K562 (cell line): ENCODE data around the gene HOATZ. TPM values are rescaled to one million over a fixed set of nuclear protein-coding genes. Genes with fewer than 3 reads are reported as not detected.

Source experiments
- ATAC-seq: fragments of 200-7000 bp; cut with Tn5 transposase; 3 replicates; pipeline ENCODE4 v1.9.1; 2020; ENCODE audit warnings: moderate library complexity
- BruUV-seq: library from RNA; stranded (reverse); fragments of 400-500 nt; replicated peaks from 2 replicates; lab custom pipeline; 2021; lab: Mats Ljungman, UMichigan
- CTCF ChIA-PET: fragments of 300-600 bp; formaldehyde crosslinking; extraction: SDS; loops from one replicate; lab custom pipeline; 2021; ENCODE audit warnings: low intra/inter-chr PET ratio; lab: Yijun Ruan, JAX
- POLR2A ChIA-PET: fragments of 300-600, 350-650 bp; sonication (Branson Sonifier 250); formaldehyde crosslinking; extraction: SDS; loops from one replicate; lab custom pipeline; 2021; ENCODE audit warnings: antibody characterized with exemption, inconsistent platforms; lab: Yijun Ruan, JAX
- DNase-seq, 4 experiments: peaks; one replicate each; pipeline versions ENCODE4 v3.0.0 to v3.0.0-alpha.2; 2011 to 2018; ENCODE audit warnings: low spot score in 3 of 4, mixed read lengths in 3 of 4; ENCODE audit errors: extremely low read depth in 1 of 4
- FAIRE-seq: peaks from 2 replicates; lab custom pipeline; 2011; peaks lifted over from hg19 to GRCh38; lab: Jason Lieb, UNC
- H2AFZ ChIP-seq: 2 replicates; pipeline ENCODE4 v1.6.0; 2011; ENCODE audit warnings: low read depth, low read length, control low read depth, inconsistent platforms
- H3K27ac ChIP-seq: fragments of 200-600 bp; 3 replicates; pipeline ENCODE4 v1.8.0; 2011; ENCODE audit warnings: low read depth, mild to moderate bottlenecking, control low read depth, inconsistent platforms, low read length, moderate library complexity, mixed read lengths; ENCODE audit errors: extremely low read depth
- H3K27me3 ChIP-seq, 2 experiments: fragments of 300-600 bp in 1 of 2; 2 replicates in 1 of 2; 3 replicates in 1 of 2; pipeline versions ENCODE4 v1.6.0 to v1.8.0; 2011; ENCODE audit warnings: inconsistent platforms in 2 of 2, low read length in 2 of 2, mild to moderate bottlenecking in 1 of 2, mixed read lengths in 1 of 2, moderate library complexity in 1 of 2; ENCODE audit not compliant: control insufficient read depth in 2 of 2, insufficient read depth in 2 of 2
- H3K36me3 ChIP-seq: fragments of 300-600 bp; 3 replicates; pipeline ENCODE4 v1.8.0; 2011; ENCODE audit warnings: mild to moderate bottlenecking, low read length, inconsistent platforms; ENCODE audit not compliant: control insufficient read depth, insufficient read depth
- H3K4me1 ChIP-seq, 2 experiments: fragments of 200-600 bp in 1 of 2; replicated peaks in 1 of 2; 2 replicates in 1 of 2; 3 replicates in 1 of 2; pipeline versions ENCODE4 v1.5.1 to v1.8.0; 2011; ENCODE audit warnings: inconsistent platforms in 2 of 2, low read length in 2 of 2, mild to moderate bottlenecking in 1 of 2, mixed read lengths in 1 of 2, moderate library complexity in 1 of 2; ENCODE audit not compliant: control insufficient read depth in 2 of 2, insufficient read depth in 2 of 2
- H3K4me2 ChIP-seq: 2 replicates; pipeline ENCODE4 v1.6.1; 2011; ENCODE audit warnings: low read length, control low read depth, inconsistent platforms, mixed read lengths; ENCODE audit not compliant: insufficient read depth
- H3K4me3 ChIP-seq: fragments of 200-600 bp; sonication (generic), shearing (Covaris generic); 2 replicates; pipeline ENCODE4 v1.5.1; 2016; ENCODE audit warnings: control low read depth, inconsistent platforms
- H3K79me2 ChIP-seq: fragments of 200-600 bp; 3 replicates; pipeline ENCODE4 v1.8.0; 2011; ENCODE audit warnings: low read length, inconsistent platforms; ENCODE audit not compliant: control insufficient read depth, insufficient read depth
- H3K9ac ChIP-seq, 2 experiments: 2 replicates each; pipeline versions ENCODE4 v1.6.0 to v1.6.1; 2011; ENCODE audit warnings: low read depth in 2 of 2, low read length in 2 of 2, control low read depth in 1 of 2, inconsistent platforms in 1 of 2, mild to moderate bottlenecking in 1 of 2, mixed read lengths in 1 of 2; ENCODE audit not compliant: insufficient read depth in 1 of 2
- H3K9me1 ChIP-seq: one replicate; pipeline ENCODE4 v1.6.0; 2011; ENCODE audit warnings: inconsistent platforms, mild to moderate bottlenecking, low read length, moderate library complexity; ENCODE audit not compliant: control insufficient read depth, insufficient read depth
- H3K9me3 ChIP-seq: replicated peaks from 2 replicates; pipeline ENCODE4 v1.5.1; 2011; ENCODE audit warnings: low read depth, low read length, inconsistent platforms; ENCODE audit not compliant: control insufficient read depth, insufficient read depth
- H4K20me1 ChIP-seq: replicated peaks from 2 replicates; pipeline ENCODE4 v1.6.1; 2011; ENCODE audit warnings: low read length, inconsistent platforms, mixed read lengths; ENCODE audit not compliant: control insufficient read depth, insufficient read depth
- ARNT ChIP-seq, 2 experiments: fragments of 450-650 bp; IDR thresholded peaks; 2 replicates each; pipeline ENCODE4 v1.6.1; 2016; ENCODE audit warnings: mild to moderate bottlenecking in 1 of 2
- PHB2 ChIP-seq: fragments of 450-650 bp; IDR thresholded peaks from 2 replicates; pipeline ENCODE4 v1.6.1; 2017; ENCODE audit warnings: low read depth
- ZFX ChIP-seq: sonication (generic); formaldehyde crosslinking; IDR thresholded peaks from 2 replicates; pipeline ENCODE4 v1.8.0; 2022; ENCODE audit warnings: mild to moderate bottlenecking, missing genetic modification reagents, moderate library complexity
- ZNF165 ChIP-seq: fragments of 250-450 bp; sonication (Bioruptor Pico); IDR thresholded peaks from 2 replicates; pipeline ENCODE4 v1.4.0; 2020; ENCODE audit warnings: borderline replicate concordance
- ZNF551 ChIP-seq: fragments of 250-450 bp; sonication (Bioruptor Pico); IDR thresholded peaks from 2 replicates; pipeline ENCODE4 v1.5.0; 2021; ENCODE audit warnings: mild to moderate bottlenecking, moderate library complexity
- WGBS: fragments of 100-300 bp; shearing (Covaris generic); methylation state at CpG from one replicate; pipeline ENCODE4 v1.1.6; 2016; ENCODE audit warnings: low coverage, mixed read lengths; ENCODE audit not compliant: insufficient coverage; ENCODE audit errors: missing lambda C conversion rate; 5-methylcytosine and 5-hydroxymethylcytosine counted together
- in situ Hi-C: fragments of 300-500 bp; cut with MboI; formaldehyde crosslinking; loops from 4 replicates; pipeline ENCODE4 v1.15.0; 2018; ENCODE audit warnings: inconsistent platforms, mixed read lengths
- intact Hi-C: fragments of 100-400 bp; cut with micrococcal nuclease; formaldehyde crosslinking; loops from 2 replicates; pipeline ENCODE4 v1.14.2; 2022
- polyA plus RNA-seq, 8 experiments: library from polyadenylated mRNA; depleted of rRNA in 4 of 8; stranded (reverse) in 5 of 8; unstranded in 3 of 8; fragments of >200 nt; fragmentation: Nextera tagmentation in 2 of 8; fragmentation: Illumina TruSeq in 1 of 8; extraction: Ambion mirVana in 2 of 8; extraction: Trizol in 1 of 8; gene quantifications; 2 replicates each; pipeline versions ENCODE4 v1.2.1 to v1.2.3, GENCODE V29; 2011 to 2014; ENCODE audit warnings: inconsistent platforms in 1 of 8, missing spikeins in 1 of 8
- total RNA-seq, 7 experiments: library from RNA; depleted of rRNA in 6 of 7; stranded (reverse); fragments of >200 nt in 6 of 7; fragmentation: Illumina TruSeq in 2 of 7; extraction: Trizol in 2 of 7; gene quantifications; 2 replicates each; pipeline versions ENCODE4 v1.2.1 to v1.2.3, GENCODE V29; 2011 to 2021; ENCODE audit warnings: low replicate concordance in 1 of 7
- TF ChIP-seq, protein P1 (sequence below), 2 experiments: fragments of 450-650 bp; formaldehyde crosslinking in 1 of 2; IDR thresholded peaks; 2 replicates each; pipeline versions ENCODE4 v1.4.0 to v1.6.1; 2014 to 2020; ENCODE audit warnings: mild to moderate bottlenecking in 2 of 2, borderline replicate concordance in 1 of 2, low read depth in 1 of 2
- TF ChIP-seq, protein P2 (sequence below), 2 experiments: fragments of 450-650 bp in 1 of 2; sonication (generic) in 1 of 2; formaldehyde crosslinking in 1 of 2; IDR thresholded peaks in 1 of 2; conservative IDR thresholded peaks in 1 of 2; 2 replicates each; pipeline versions ENCODE4 v1.6.1 to v1.8.1; 2016 to 2023; ENCODE audit warnings: mild to moderate bottlenecking in 2 of 2, moderate library complexity in 2 of 2, inconsistent platforms in 1 of 2, missing genetic modification reagents in 1 of 2

HOATZ gene
- total and polyA plus RNA-seq, 9 of the 15 experiments (the other 6 are each of a cell fraction or from before 2014, with no cell fraction given), result not detected

DNA sequence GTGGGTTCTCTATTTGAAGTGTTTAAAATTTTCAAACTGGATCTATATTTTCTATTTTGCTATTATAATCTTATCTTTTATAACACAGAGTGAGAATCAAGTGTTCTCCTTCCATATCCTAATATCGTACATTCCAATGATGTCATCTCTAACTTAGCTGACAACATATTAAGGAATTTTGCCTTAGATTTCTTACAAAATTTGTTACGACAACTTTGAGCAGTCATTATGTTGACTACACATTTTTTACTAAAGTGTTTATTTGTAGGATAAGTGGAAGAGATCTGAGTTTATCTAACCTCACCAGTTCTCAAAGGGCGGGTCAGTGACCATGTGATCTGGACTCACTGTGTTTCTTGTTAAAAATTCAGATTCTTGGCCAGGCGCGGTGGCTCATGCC is 15.1 kb upstream of the HOATZ start:
- no TSS peak for BruUV-seq
- intact Hi-C loops, result no loop called here

DNA sequence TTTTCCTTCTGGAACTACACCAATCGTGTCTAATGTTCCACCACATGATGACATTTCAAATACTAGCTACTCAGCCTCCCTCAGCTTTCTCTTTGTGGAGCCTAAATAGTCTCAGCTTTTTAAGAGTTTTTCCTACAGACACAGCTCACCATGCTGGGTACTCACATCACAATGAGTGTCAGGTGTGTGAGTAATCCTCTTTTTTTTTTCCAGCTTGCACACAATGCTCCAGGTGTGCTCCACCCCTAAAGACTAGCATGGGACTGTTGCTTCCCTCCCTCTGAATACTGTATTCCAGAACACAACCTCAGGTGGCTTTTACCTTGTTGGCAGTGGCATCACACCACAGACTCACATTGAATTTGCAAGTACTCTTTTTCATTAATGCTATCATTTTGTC is 14.1 kb upstream of the HOATZ start:
- Histone ChIP-seq H3K4me1 (no peaks in the 10 kb centered on the region), H4K20me1 (no peaks in the 10 kb centered on the region), H3K79me2 (no peaks in the 10 kb centered on the region), H3K4me2 (no peak overlapping the region), H3K27me3 (no peaks in the 10 kb centered on the region), H3K9me3 (no peaks in the 10 kb centered on the region), H3K9ac (no peak overlapping the region), H3K27ac (no peak overlapping the region), H2AFZ (no peak overlapping the region), H3K36me3 (no peaks in the 10 kb centered on the region), H3K9me1 (no peaks in the 10 kb centered on the region), H3K4me3 (no peak overlapping the region)
- ChIA-PET CTCF (no interaction called here), POLR2A (no interaction called here)
- intact Hi-C loops (no loop called here), in situ Hi-C loops (no loop called here)
- DNase-seq, result no peak
- no TSS peak for BruUV-seq
- no peak for FAIRE-seq
- ATAC-seq, result no peak
- 0% methylated on average over 1 of the region's 1 CpG for whole genome bisulfite sequencing
- TF ChIP-seq PHB2 (no peak), ZNF551 (CRISPR knock-in tag) (no peak), ZNF165 (CRISPR knock-in tag) (no peak)
- TF ChIP-seq, protein P1, sequence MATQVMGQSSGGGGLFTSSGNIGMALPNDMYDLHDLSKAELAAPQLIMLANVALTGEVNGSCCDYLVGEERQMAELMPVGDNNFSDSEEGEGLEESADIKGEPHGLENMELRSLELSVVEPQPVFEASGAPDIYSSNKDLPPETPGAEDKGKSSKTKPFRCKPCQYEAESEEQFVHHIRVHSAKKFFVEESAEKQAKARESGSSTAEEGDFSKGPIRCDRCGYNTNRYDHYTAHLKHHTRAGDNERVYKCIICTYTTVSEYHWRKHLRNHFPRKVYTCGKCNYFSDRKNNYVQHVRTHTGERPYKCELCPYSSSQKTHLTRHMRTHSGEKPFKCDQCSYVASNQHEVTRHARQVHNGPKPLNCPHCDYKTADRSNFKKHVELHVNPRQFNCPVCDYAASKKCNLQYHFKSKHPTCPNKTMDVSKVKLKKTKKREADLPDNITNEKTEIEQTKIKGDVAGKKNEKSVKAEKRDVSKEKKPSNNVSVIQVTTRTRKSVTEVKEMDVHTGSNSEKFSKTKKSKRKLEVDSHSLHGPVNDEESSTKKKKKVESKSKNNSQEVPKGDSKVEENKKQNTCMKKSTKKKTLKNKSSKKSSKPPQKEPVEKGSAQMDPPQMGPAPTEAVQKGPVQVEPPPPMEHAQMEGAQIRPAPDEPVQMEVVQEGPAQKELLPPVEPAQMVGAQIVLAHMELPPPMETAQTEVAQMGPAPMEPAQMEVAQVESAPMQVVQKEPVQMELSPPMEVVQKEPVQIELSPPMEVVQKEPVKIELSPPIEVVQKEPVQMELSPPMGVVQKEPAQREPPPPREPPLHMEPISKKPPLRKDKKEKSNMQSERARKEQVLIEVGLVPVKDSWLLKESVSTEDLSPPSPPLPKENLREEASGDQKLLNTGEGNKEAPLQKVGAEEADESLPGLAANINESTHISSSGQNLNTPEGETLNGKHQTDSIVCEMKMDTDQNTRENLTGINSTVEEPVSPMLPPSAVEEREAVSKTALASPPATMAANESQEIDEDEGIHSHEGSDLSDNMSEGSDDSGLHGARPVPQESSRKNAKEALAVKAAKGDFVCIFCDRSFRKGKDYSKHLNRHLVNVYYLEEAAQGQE (IDR thresholded peaks at IDR 0.05; ENCODE audit: borderline replicate concordance), result no peak
- TF ChIP-seq, protein P1 (CRISPR knock-in tag; IDR thresholded peaks at IDR 0.05; ENCODE audit: low read depth), result no peak

More for the DNA sequence above, 15.1 kb upstream of the HOATZ start:
- TF ChIP-seq, protein P2, sequence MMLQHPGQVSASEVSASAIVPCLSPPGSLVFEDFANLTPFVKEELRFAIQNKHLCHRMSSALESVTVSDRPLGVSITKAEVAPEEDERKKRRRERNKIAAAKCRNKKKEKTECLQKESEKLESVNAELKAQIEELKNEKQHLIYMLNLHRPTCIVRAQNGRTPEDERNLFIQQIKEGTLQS (IDR thresholded peaks at IDR 0.05), result 0 out of 2 replicates have a peak, but pooled peaks have one; percentile 17
- TF ChIP-seq, protein P2 (CRISPR knock-in tag; conservative IDR thresholded peaks at IDR 0.05), result no peak
- no peak for TF ChIP-seq ARNT (IDR thresholded peaks at IDR 0.05)
- no peak for TF ChIP-seq ZFX
- no peak overlapping the region for H3K4me3 ChIP-seq
- in situ Hi-C loops, result no loop called here
- H4K20me1 ChIP-seq, result no peaks in the 10 kb centered on the region
- no peaks in the 10 kb centered on the region for H3K36me3 ChIP-seq
- H3K9ac ChIP-seq, result no peak overlapping the region
- no peak overlapping the region for H3K27ac ChIP-seq
- FAIRE-seq (no peak), DNase-seq (no peak), ATAC-seq (no peak)
- POLR2A ChIA-PET, result no interaction called here
- no peaks in the 10 kb centered on the region for H3K9me3 ChIP-seq
- no peak overlapping the region for H3K4me2 ChIP-seq
- H3K4me1 ChIP-seq, result no peaks in the 10 kb centered on the region
- CTCF ChIA-PET, result no interaction called here
- WGBS, result 0% methylated on average over 5 of the region's 5 CpGs
- no peaks in the 10 kb centered on the region for H3K79me2 ChIP-seq
- H3K9me1 ChIP-seq, result no peaks in the 10 kb centered on the region
- no peaks in the 10 kb centered on the region for H3K27me3 ChIP-seq
- no peak overlapping the region for H2AFZ ChIP-seq
